GM10847 (cell line): ENCODE data around the gene PGBD5.

Experiments
- POLR2A ChIP-seq: IDR thresholded peaks from 2 replicates; pipeline ENCODE4 v1.6.1; 2011; ENCODE audit not compliant: insufficient read length; ENCODE audit errors: extremely low read depth

PGBD5 gene

DNA sequence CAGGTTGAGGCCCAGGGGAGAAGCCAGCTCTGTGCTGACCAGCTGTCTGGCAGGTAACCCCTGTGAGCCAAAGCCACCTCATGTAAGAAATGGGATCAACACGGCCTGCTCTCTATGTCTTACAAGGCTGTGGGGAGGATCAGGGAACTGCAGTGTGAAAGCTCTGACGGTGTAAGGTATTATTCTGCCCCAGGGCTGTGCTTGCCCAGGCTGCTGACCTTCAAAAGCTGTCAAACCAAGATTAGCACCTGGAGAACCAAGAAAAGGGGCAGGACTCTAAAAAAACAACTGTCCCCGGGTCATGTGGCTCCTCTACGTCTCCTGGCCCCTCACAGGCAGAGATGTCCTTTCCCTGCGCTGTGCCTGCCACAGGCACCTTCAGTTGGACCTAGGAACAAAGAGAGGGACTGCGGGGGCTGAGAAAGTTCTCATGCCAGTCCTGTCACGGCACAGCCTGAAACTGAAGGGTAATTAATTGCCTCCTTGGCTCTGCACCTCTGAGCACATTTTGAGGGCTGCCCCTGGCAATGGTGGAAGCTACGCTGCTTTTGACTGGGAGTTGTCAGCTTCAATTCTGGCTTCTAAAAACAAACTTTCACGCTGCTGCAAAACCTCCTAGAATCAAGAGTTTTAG is 77.6 kb downstream of the PGBD5 start:
- TF ChIP-seq POLR2A = no peak

DNA sequence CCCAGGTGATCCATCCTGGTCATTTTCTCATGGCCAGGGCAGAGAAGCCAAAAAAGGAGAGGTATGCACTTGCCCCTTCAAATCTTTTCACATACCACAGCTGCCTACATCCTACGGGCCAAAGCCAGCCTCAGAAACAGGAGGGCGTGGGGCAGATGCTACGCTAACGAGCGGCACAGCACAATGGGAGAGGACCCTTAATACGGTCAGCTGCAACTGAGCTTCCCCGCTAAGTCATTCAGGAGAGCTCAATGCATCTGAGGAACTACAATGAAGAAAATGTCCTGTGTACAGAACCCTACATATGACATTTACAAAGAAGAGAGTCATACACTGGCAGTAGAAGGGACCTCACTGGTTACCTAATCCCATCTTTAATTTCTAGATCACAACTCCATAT is 78.2 kb downstream of the PGBD5 start:
- no peak for TF ChIP-seq POLR2A

- no peak for TF ChIP-seq POLR2A
These were observed 80.8 kb downstream of the PGBD5 start for GRCh38 chr1:230345139-230345885.

DNA sequence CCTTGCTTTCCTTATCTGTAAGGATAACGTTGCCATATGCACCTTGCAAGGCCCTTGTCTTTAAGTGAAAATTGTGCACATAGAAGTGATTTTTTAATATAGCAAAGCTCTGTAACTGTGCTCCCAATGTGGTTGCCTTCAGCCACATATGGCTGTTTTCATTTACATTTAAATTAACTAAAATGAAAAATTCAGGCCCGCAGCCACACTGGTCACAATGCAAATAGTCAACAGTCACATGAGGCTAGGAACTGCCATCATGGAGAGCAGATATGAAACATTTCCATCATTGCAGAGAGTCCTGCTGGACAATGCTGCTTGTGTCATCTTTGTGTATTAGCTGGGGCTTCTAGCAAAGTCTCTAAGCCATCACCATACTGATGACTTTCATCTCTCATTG is 83.4 kb downstream of the PGBD5 start:
- no peak for TF ChIP-seq POLR2A

GRCh38 chr1:230342019-230342418 is 84.1 kb downstream of the PGBD5 start:
- no peak for TF ChIP-seq POLR2A

DNA sequence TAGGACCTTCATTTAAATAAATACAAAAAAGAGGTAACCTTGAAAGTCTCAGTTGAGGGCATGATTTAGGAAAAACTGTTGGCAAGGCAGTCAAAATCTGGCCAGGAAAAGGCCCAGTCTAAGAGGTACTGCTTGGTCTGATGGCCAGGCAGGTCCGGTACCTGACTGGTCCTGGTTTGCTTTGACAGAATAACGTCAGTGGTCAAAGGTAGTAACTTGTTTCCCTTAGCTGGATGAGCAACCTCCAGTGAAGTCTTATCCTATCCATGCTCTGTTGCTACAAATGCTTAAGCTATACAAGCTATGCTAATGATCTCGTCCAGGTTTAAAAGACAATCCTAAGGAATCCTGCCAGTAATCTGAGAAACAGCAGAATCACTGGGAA is 85.0 kb downstream of the PGBD5 start:
- TF ChIP-seq POLR2A = no peak

DNA sequence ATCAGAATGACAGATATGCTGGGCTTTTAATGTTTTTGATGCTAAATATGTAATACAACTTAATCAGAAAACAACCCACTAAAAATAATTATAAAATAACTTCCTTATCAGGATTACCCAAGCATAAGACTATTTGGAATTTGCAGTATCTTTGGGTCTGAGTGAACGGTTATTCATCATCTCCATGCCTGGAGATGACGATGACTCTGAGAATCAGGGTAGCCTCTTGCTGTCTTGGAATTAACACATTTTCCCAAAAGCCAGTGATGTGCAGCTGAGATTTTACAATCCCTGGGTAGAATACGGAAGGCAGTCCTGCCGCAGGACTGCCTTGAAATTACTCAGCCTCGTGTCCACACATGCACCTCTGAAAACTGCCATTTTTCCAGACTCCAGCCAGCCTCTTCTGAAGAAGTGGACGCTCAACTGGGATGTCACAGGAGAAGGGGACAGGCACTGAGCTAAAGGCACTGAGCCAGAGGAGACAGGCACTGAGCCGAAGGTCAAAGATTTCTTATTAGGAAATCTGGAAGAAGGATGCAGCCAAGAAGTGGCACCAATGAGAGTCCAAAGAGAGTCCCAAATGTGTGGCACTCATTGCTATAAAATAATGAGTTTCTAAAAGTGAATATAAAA is 85.5 kb downstream of the PGBD5 start:
- TF ChIP-seq POLR2A = no peak

DNA sequence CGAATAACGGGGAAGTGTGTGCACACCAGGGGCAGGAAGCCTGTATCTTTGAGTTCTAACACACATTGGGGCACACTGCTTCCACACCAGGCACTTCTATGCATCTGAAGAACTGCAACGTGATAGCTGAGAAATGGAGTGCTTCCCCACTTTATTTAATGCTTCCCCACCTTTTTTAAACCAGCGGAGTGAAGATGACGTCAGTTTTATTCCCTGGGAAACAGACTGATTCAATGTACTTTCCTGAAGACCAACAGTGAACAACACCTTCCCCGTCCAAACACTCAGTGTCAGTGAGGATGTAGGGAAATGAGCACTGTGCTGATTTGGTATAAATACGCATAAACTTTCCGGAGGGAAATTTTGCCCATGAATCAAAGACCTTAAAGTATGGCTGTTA is 87.1 kb downstream of the PGBD5 start:
- TF ChIP-seq POLR2A = no peak

DNA sequence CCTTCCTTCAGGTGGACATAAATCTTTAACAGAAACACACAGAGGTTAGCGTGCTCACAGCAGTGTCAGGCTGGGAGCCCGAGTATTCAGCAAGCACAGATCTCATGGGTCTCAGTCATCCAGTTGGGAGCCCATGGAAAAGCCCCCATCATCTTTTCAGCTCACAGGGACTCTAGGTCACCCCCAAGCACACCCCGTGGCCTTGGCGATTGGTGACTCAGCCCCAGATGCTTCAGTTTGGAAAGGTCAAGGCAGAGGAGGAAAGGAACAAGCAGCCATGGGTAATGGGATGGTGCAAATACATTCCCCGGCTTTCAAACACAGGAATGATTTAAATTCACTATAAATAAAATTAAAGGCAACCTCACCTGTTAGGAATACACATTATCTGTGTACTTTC is 88.9 kb downstream of the PGBD5 start:
- TF ChIP-seq POLR2A = no peak

DNA sequence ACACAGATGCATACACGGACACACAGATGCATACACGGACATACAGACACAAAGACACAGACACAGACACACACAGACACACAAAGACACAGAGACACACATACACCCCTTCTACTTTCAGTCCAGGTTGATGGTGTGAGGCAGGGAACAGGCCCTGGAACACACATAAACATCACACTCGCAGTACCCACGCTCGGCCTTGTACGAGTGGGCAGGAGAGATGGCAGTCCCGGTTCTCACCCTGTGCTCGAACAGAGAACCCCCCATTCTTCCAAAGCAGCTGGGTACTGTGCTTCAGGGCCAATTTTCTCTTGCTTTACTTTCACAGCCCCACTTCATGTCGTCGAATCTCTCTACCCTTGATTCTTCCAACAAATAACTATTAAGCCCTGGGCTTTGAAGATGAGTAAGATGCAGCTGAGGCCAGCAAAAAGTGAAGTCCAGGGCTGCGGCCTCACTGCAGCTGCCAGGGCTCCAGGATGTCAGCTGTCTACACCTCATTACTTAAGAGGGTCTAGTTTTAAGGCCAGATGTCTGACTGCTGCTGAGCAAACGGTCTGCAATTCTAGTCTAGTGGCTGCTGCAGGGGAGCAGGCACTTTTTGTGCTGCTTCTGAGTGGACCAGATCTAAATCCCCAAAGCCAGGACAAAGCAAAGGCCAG is 90.1 kb downstream of the PGBD5 start:
- no peak for TF ChIP-seq POLR2A

DNA sequence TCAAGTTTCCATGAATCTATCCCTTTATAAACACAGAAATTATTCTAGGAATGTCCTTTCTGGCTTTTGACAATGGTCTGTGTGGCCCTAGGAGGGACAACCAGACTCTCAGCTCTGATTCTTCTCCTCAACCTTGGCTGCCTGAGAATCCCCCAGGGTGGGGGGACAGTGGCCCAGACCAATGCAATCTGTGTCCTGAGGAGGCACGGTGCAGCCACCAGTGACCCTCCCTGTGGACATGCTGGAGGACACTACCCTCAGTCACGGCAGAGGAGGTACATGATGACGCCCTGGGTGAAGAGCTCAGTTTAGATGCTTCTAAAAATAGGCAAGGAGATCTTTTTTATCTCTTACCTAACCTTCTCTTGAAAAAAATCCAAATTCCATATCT is 91.7 kb downstream of the PGBD5 start:
- TF ChIP-seq POLR2A = no peak

DNA sequence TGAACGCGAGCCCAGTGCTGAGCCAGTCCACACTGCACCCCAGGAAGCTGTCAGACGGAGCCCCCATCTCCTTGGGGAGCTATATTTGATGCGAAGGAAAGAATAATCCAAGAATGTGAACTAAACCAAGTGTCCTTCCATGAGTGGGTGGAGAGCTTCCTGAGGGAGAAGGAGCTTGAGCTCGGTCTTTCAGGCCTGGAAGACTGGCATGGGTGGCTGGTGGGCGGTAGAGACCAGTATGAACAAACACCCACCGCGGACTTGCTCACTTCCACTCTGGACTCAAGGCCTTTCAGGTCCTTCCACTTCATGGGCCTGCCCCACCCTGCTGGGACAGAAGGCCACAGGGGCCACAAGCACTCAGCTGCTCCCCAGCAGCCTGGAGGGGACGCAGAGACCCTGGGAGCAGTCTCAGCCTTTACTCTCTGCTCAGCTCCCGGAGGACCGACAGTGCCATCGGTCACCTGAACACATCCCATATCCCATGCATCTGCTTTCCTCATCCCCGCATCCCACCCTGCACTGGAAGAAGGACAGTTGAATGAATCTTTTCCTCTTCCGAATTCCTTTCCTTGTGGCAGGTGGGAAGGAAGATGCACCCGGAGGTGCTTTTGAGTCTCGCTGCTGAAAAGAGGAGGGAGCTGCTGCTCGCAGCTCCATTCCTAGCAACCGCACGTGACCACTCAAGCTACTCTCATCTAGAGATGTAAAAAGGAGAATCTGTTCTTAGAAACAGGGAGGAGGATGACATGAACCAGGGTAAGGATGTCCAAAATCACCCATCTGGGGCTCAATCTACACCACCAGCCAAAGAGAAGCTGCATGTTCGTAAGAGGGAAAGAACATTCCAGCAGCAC is 92.3 kb downstream of the PGBD5 start:
- no peak for TF ChIP-seq POLR2A

DNA sequence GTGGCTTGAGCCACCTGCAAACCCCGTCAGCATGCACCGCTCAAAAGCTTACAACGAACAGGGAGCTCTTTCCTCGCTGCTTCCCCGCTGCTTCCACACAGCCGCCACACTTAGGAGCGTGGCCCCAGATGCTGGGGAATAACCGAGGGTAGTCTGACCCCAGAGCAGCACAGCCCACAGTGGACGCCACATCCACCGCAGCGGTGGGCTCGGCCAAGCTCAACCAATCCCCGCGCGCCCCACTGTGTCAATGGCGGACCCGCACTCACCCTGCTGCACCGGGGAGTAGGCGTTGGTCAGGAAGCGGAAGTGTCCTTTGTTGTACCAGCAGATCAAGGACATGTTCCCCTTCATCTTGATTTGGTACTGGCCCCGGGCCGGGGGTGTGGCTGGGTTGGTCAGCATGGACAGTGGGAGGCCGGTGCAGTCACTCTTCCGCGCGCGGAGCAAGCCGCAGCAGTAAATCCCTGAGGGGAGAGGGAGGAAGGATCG is 93.5 kb downstream of the PGBD5 start:
- no peak for TF ChIP-seq POLR2A

DNA sequence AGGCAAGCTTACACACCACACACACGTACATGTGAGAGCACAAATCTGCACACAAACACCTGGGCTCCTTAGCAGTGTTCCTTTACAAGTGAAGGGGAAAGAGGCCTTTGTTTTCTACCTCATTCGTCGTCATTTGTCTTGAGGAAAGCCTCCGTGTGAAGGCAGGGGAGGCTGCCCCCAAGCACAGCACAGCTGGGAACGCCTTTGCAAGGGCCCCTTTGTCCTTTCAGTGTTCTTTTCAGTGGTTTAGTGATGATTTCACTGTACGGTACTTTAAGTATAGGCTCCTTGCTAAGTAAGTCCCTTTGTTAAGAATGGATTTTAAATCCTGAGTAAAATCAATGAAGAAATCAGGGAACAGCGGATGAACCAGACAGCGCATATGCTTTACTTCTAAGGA is 94.1 kb downstream of the PGBD5 start:
- TF ChIP-seq POLR2A = no peak

- no peak for TF ChIP-seq POLR2A
These were observed 96.0 kb downstream of the PGBD5 start for GRCh38 chr1:230330157-230330556.
